Large intestine (tissue), 3 donors: Measurements from ENCODE around the gene MUS81. TPM values are rescaled to one million over a fixed set of nuclear protein-coding genes. Genes with fewer than 3 reads are reported as not detected.

Experiments
- DNase-seq, 2 donors: peaks; one replicate each; pipeline versions ENCODE4 v3.0.0 to v3.0.0-alpha.2; 2013
- H3K27ac ChIP-seq: one replicate; pipeline ENCODE4 v1.5.1; 2013; ENCODE audit warnings: low read length
- H3K27me3 ChIP-seq: 2 replicates; pipeline ENCODE4 v1.6.1; 2013; ENCODE audit warnings: low read length; ENCODE audit not compliant: control insufficient read depth, insufficient read depth
- H3K36me3 ChIP-seq: 2 replicates; pipeline ENCODE4 v1.6.1; 2013; ENCODE audit warnings: low read length; ENCODE audit not compliant: control insufficient read depth, insufficient read depth
- H3K4me1 ChIP-seq: one replicate; pipeline ENCODE4 v1.6.1; 2013; ENCODE audit warnings: low read length; ENCODE audit not compliant: control insufficient read depth, insufficient read depth
- H3K4me3 ChIP-seq: one replicate; pipeline ENCODE4 v1.5.1; 2013; ENCODE audit warnings: low read length
- H3K9me3 ChIP-seq: one replicate; pipeline ENCODE4 v1.6.1; 2013; ENCODE audit warnings: mild to moderate bottlenecking, low read depth, low read length, moderate library complexity; ENCODE audit not compliant: control insufficient read depth
- WGBS: methylation state at CpG from one replicate; pipeline ENCODE4 v1.1.5; 2013; ENCODE audit warnings: low lambda C conversion rate; ENCODE audit not compliant: insufficient coverage; 5-methylcytosine and 5-hydroxymethylcytosine counted together
- polyA plus RNA-seq: library from polyadenylated mRNA; unstranded; fragments of 120-200 nt; gene quantifications from one replicate; pipeline ENCODE4 v1.2.1, GENCODE V29; 2013

MUS81 gene
- polyA plus RNA-seq, 1 donor: 62.1 TPM

GRCh38 chr11:65868076-65868667, 7.9 kb downstream of the MUS81 start:
- Histone ChIP-seq H3K27ac (no peak overlapping the region), H3K27me3 (peaks cover 7% of the 10 kb centered on the region), H3K4me1 (peaks cover 12% of the 10 kb centered on the region), H3K36me3 (peaks cover 52% of the 10 kb centered on the region), H3K4me3 (no peak overlapping the region), H3K9me3 (no peaks in the 10 kb centered on the region)
- DNase-seq: no peak
- WGBS: no CpG with 5 or more reads among the region's 19 CpGs

DNA sequence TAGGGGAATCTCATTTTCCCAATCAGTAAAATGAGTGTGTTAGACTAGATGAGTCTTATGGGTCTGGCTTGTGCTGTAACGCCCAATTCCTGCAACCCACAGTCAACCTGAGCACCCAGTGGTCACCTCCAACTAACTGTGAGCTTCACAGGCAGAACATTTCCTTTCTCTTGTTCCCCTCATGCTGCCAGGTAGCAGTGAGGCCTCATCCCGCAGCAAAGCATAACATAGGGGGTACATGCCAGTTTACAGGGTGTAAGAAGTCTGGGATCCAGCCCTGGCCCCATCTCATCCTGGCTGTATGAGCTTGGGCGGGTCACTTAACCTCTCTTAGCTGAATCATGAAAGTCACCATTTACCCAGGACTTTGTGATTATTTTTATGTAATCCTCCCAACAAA, 8.7 kb downstream of the MUS81 start:
- no peak overlapping the region for H3K27ac ChIP-seq
- peaks cover 13% of the 10 kb centered on the region for H3K4me1 ChIP-seq
- H3K27me3 ChIP-seq: peaks cover 10% of the 10 kb centered on the region
- no peak overlapping the region for H3K4me3 ChIP-seq
- DNase-seq: no peak
- H3K36me3 ChIP-seq: peaks cover 45% of the 10 kb centered on the region
- WGBS: no CpG with 5 or more reads among the region's 3 CpGs
- H3K9me3 ChIP-seq: no peaks in the 10 kb centered on the region

DNA sequence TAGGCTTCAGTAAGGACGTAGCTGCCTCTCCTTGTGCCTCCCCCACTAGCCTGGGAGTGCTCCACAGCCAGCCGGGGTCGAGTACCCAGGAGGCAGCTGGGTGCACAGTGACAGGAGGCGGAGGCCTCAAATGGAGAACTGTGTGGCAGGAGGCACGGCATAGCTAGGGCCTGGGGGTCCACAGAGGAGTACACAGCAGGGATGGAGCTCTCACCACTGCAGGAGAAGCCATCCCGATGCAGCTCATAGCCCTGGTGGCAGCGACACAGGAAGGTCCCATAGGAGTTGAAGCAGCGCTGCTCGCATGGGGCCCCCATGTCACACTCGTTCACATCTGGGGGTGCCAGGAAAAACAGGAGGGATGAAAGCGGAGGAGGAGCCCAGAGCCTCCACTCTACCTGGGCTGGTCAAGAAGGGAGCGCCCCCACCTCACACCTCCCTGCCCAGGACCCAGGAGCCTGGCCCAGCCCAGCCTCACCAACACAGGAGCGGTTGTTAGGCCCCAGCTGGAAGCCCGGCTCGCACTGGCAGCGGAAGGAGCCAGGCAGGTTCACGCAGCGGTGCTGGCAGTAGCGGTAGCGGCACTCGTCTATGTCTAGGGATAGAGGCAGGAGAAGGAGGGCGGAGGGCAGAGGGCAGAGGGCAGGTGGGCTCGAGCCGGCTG, 9.5 kb downstream of the MUS81 start:
- Histone ChIP-seq H3K36me3 (peaks cover 36% of the 10 kb centered on the region), H3K4me3 (no peak overlapping the region), H3K4me1 (peaks cover 13% of the 10 kb centered on the region), H3K9me3 (no peaks in the 10 kb centered on the region), H3K27me3 (peaks cover 10% of the 10 kb centered on the region), H3K27ac (no peak overlapping the region)
- no peak for DNase-seq
- WGBS: 91% methylated on average over 5 of the region's 24 CpGs

GRCh38 chr11:65870307-65870658, 10.1 kb downstream of the MUS81 start:
- H3K9me3 ChIP-seq: no peaks in the 10 kb centered on the region
- peaks cover 31% of the 10 kb centered on the region for H3K36me3 ChIP-seq
- WGBS: no CpG with 5 or more reads among the region's 11 CpGs

DNA sequence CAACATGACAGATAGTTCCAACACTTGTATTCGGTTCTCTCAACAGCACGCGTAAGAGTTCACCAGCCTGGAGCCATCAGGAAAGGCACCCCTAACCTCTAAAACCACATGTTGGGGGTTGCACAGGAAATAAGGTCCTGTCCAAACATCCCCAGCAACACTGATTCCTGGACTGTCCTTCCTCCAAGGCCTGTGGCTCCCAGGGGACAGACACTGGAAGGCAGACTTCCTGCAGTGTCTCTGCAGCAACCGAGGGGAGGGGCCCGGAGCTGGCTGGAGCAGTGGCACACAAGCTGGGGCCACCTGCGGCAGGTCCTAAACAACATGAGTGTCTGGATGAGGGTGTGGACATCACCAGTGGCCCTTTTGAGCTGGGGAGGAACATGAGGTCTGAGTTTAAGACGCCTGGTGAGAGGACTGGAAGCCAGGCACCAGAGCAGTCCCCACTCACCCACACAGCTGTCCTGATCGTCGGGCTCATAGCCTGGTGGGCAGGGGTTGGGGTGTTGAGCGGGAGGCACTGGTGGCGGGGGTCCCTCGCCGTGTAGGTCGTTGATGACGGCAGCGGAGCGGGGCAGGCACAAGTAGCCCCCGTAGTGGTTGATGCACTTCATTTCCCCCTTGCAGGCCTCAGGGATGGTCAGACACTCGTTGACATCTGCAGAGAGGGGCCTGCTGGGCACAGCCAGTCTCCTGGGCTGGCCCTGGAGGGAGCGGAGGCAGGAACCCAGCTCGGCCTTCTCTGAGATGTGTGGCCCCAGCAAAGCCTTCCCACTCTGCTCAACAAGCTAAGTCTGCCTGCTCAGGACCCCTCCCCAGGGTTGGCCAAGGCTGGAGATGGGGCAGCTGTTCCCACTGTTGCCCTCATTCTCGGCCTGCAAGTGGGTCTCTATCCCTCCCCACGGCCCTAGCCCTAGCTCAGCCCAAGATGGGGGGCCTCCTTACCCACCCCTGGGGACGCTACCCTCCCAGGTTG, 10.8 kb downstream of the MUS81 start:
- no CpG with 5 or more reads among the region's 24 CpGs for WGBS
- Histone ChIP-seq H3K4me3 (peak overlapping the region; percentile 41), H3K36me3 (peaks cover 24% of the 10 kb centered on the region), H3K27me3 (peaks cover 10% of the 10 kb centered on the region), H3K27ac (no peak overlapping the region), H3K9me3 (no peaks in the 10 kb centered on the region), H3K4me1 (peaks cover 13% of the 10 kb centered on the region)
- DNase-seq: no peak

More at GRCh38 chr11:65870307-65870658, 10.1 kb downstream of the MUS81 start:
- peaks cover 13% of the 10 kb centered on the region for H3K4me1 ChIP-seq
- peaks cover 10% of the 10 kb centered on the region for H3K27me3 ChIP-seq
- no peak overlapping the region for H3K4me3 ChIP-seq
- DNase-seq: no peak
- H3K27ac ChIP-seq: no peak overlapping the region

DNA sequence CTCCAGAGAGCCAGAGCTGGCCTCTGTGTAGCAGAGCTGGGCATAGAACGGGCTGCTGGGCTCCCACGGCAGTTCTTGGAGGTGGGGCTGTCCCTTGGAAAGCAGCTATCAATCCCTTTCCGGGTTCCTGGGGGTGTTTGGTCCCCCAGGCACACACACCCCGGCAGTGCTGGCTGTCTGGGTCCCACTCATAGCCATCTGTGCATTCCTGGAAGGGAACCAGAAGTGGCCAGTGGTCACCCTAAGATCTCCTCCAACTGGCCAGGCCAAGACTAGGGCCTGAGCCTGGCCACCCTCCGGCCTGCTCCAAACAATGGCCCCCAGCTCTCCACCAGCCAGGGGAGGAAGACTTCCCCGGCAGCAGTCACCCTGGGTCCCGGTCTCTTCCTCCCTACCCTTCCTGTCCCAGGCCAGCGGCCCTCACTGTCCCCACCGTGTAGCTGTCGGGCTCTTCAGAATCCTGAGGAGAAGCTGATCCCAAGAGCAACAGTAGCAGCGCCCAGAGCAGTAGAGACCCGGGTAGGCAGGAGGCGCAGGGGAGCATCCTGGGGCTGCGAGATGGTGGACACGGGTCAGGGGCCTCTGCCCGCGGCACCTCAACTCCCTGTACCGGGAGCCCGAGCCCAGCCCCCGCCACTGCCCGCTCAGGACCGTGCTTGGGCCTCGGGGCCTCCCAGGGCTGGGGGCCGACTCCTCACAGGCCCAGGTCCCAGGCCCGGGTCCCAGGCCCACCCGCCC, 11.7 kb downstream of the MUS81 start:
- no peaks in the 10 kb centered on the region for H3K9me3 ChIP-seq
- peaks cover 15% of the 10 kb centered on the region for H3K36me3 ChIP-seq
- peaks cover 13% of the 10 kb centered on the region for H3K4me1 ChIP-seq
- H3K27me3 ChIP-seq: peaks cover 10% of the 10 kb centered on the region
- DNase-seq: no peak
- no CpG with 5 or more reads among the region's 26 CpGs for WGBS
- H3K4me3 ChIP-seq: peak overlapping the region; percentile 41
- H3K27ac ChIP-seq: peak overlapping the region; percentile 56

DNA sequence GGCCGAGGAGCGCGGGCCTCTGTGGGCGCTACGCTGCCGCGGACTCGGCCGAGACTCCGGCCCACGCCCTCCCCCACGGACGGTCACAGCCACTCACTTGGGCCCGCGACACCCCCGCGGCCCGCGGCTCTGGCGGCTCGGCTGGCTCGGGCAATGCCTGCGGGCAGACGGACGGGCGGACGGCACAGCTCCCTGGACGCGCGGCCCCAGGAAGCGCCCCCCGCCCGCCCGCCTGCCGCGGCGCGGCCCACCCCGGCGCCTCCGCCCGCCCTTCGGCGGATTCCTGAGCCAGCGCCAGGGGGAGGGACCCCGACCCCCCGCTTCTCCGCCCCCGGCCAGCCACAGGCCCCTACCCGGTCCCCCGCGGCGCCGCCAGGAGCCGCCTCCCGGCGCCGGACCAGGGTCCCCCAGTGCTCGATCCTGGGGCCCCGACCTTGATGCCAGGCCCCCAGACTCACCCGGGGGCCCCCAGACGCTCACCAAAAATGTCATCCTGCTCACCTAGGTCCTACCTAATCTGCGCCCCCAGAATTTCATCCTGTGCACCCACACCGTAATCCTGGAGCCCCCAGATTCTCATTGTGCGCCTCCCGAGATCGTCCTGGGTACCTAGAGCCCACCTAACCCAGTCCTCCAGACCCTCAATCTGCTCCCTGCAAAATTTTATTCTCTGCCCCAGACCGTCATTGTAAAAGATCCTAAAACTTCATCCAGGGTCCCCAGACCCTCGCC, 12.5 kb downstream of the MUS81 start, which contains the start of gene EFEMP2:
Gene EFEMP2, minus strand, starts transcription at position 215 of the 732 bp plus-strand sequence. CDS start 446 bp downstream, outside the sequence.
- WGBS: no CpG with 5 or more reads among the region's 69 CpGs
- peak in 1 of 2 donors; percentile 45 for DNase-seq
- Histone ChIP-seq H3K27me3 (peaks cover 10% of the 10 kb centered on the region), H3K9me3 (no peaks in the 10 kb centered on the region), H3K36me3 (peaks cover 9% of the 10 kb centered on the region), H3K27ac (peak within 1 kb of the TSS; percentile 59), H3K4me1 (peaks cover 13% of the 10 kb centered on the region), H3K4me3 (peak within 1 kb of the TSS; percentile 54)

GRCh38 chr11:65873318-65874156, 13.3 kb downstream of the MUS81 start:
- Histone ChIP-seq H3K4me1 (peaks cover 13% of the 10 kb centered on the region), H3K27ac (peak overlapping the region; percentile 59), H3K4me3 (peak overlapping the region; percentile 54), H3K27me3 (peaks cover 10% of the 10 kb centered on the region), H3K9me3 (no peaks in the 10 kb centered on the region), H3K36me3 (peaks cover under 1% of the 10 kb centered on the region)
- WGBS: 0% methylated on average over 4 of the region's 54 CpGs
- DNase-seq: peak; percentile 95

- WGBS: no CpG with 5 or more reads among the region's 7 CpGs
- no peaks in the 10 kb centered on the region for H3K27me3 ChIP-seq
- H3K27ac ChIP-seq: no peak within 1 kb of the TSS
- DNase-seq: no peak
- H3K4me3 ChIP-seq: no peak within 1 kb of the TSS
- no peaks in the 10 kb centered on the region for H3K9me3 ChIP-seq
- peaks cover 26% of the 10 kb centered on the region for H3K36me3 ChIP-seq
- H3K4me1 ChIP-seq: peaks cover 5% of the 10 kb centered on the region
Observed at GRCh38 chr11:65879617-65880016, 19.4 kb downstream of the MUS81 start, which contains the start of gene CTSW. Gene CTSW (plus strand): TSS chr11:65879837. CDS start chr11:65879855, 18 bp downstream.
